Measurements from ENCODE around the gene BEST3.

Gene BEST3

GRCh38 chr12:69663726-69664125 lies 35.4 kb downstream of the BEST3 start:
- Histone ChIP-seq H3K36me3 (ENCODE audit: control insufficient read depth, insufficient read depth, low read length) (no peaks in the 10 kb centered on the region), H3K27ac (ENCODE audit: low read depth, low read length) (no peak overlapping the region), H3K9me3 (ENCODE audit: control insufficient read depth, insufficient read depth, low read depth, low read length) (no peaks in the 10 kb centered on the region), H3K4me3 (ENCODE audit: low read depth, low read length) (no peak overlapping the region), H3K4me1 (ENCODE audit: control insufficient read depth, insufficient read depth, low read length) (no peaks in the 10 kb centered on the region), H3K27me3 (ENCODE audit: control insufficient read depth, insufficient read depth, low read length) (no peaks in the 10 kb centered on the region), H3K9ac (ENCODE audit: low read length) (no peak overlapping the region)

GRCh38 chr12:69662764-69663163 lies 36.3 kb downstream of the BEST3 start:
- no peak overlapping the region for H3K4me3 ChIP-seq (ENCODE audit: low read depth, low read length)
- no peaks in the 10 kb centered on the region for H3K9me3 ChIP-seq (ENCODE audit: control insufficient read depth, insufficient read depth, low read depth, low read length)
- no peak overlapping the region for H3K27ac ChIP-seq (ENCODE audit: low read depth, low read length)
- H3K36me3 ChIP-seq (ENCODE audit: control insufficient read depth, insufficient read depth, low read length): no peaks in the 10 kb centered on the region
- no peak overlapping the region for H3K9ac ChIP-seq (ENCODE audit: low read length)
- H3K27me3 ChIP-seq (ENCODE audit: control insufficient read depth, insufficient read depth, low read length): no peaks in the 10 kb centered on the region
- H3K4me1 ChIP-seq (ENCODE audit: control insufficient read depth, insufficient read depth, low read length): no peaks in the 10 kb centered on the region; the same call in 1 of the 2 replicates

GRCh38 chr12:69661386-69661785 lies 37.7 kb downstream of the BEST3 start:
- no peaks in the 10 kb centered on the region for H3K36me3 ChIP-seq (ENCODE audit: control insufficient read depth, insufficient read depth, low read length)
- no peaks in the 10 kb centered on the region for H3K27me3 ChIP-seq (ENCODE audit: control insufficient read depth, insufficient read depth, low read length)
- peaks cover 4% of the 10 kb centered on the region; the same call in 1 of the 2 replicates for H3K4me1 ChIP-seq (ENCODE audit: control insufficient read depth, insufficient read depth, low read length)
- no peak overlapping the region for H3K4me3 ChIP-seq (ENCODE audit: low read depth, low read length)
- H3K9me3 ChIP-seq (ENCODE audit: control insufficient read depth, insufficient read depth, low read depth, low read length): no peaks in the 10 kb centered on the region
- H3K27ac ChIP-seq (ENCODE audit: low read depth, low read length): no peak overlapping the region
- H3K9ac ChIP-seq (ENCODE audit: low read length): no peak overlapping the region

GRCh38 chr12:69660164-69660863 lies 38.8 kb downstream of the BEST3 start:
- H3K9ac ChIP-seq (ENCODE audit: low read length): no peak overlapping the region
- H3K36me3 ChIP-seq (ENCODE audit: control insufficient read depth, insufficient read depth, low read length): no peaks in the 10 kb centered on the region
- peaks cover 4% of the 10 kb centered on the region; the same call in 1 of the 2 replicates for H3K4me1 ChIP-seq (ENCODE audit: control insufficient read depth, insufficient read depth, low read length)
- no peak overlapping the region for H3K4me3 ChIP-seq (ENCODE audit: low read depth, low read length)
- no peaks in the 10 kb centered on the region for H3K9me3 ChIP-seq (ENCODE audit: control insufficient read depth, insufficient read depth, low read depth, low read length)
- H3K27me3 ChIP-seq (ENCODE audit: control insufficient read depth, insufficient read depth, low read length): no peaks in the 10 kb centered on the region
- no peak overlapping the region for H3K27ac ChIP-seq (ENCODE audit: low read depth, low read length)

- no peak overlapping the region for H3K27ac ChIP-seq (ENCODE audit: low read depth, low read length)
- no peak overlapping the region for H3K4me3 ChIP-seq (ENCODE audit: low read depth, low read length)
- H3K9ac ChIP-seq (ENCODE audit: low read length): no peak overlapping the region
- peaks cover 4% of the 10 kb centered on the region; the same call in 1 of the 2 replicates for H3K4me1 ChIP-seq (ENCODE audit: control insufficient read depth, insufficient read depth, low read length)
- H3K9me3 ChIP-seq (ENCODE audit: control insufficient read depth, insufficient read depth, low read depth, low read length): no peaks in the 10 kb centered on the region
- no peaks in the 10 kb centered on the region for H3K27me3 ChIP-seq (ENCODE audit: control insufficient read depth, insufficient read depth, low read length)
- H3K36me3 ChIP-seq (ENCODE audit: control insufficient read depth, insufficient read depth, low read length): no peaks in the 10 kb centered on the region
Measured at GRCh38 chr12:69658203-69658602, 40.9 kb downstream of the BEST3 start.

GRCh38 chr12:69657376-69658137 lies 41.5 kb downstream of the BEST3 start:
- Histone ChIP-seq H3K36me3 (ENCODE audit: control insufficient read depth, insufficient read depth, low read length) (no peaks in the 10 kb centered on the region), H3K4me1 (ENCODE audit: control insufficient read depth, insufficient read depth, low read length) (peaks cover 4% of the 10 kb centered on the region; the same call in 1 of the 2 replicates), H3K9me3 (ENCODE audit: control insufficient read depth, insufficient read depth, low read depth, low read length) (no peaks in the 10 kb centered on the region), H3K27ac (ENCODE audit: low read depth, low read length) (no peak overlapping the region), H3K4me3 (ENCODE audit: low read depth, low read length) (no peak overlapping the region), H3K27me3 (ENCODE audit: control insufficient read depth, insufficient read depth, low read length) (no peaks in the 10 kb centered on the region), H3K9ac (ENCODE audit: low read length) (no peak overlapping the region)

GRCh38 chr12:69655616-69656340 lies 43.3 kb downstream of the BEST3 start:
- Histone ChIP-seq H3K36me3 (ENCODE audit: control insufficient read depth, insufficient read depth, low read length) (no peaks in the 10 kb centered on the region), H3K4me3 (ENCODE audit: low read depth, low read length) (no peak overlapping the region), H3K27me3 (ENCODE audit: control insufficient read depth, insufficient read depth, low read length) (no peaks in the 10 kb centered on the region), H3K4me1 (ENCODE audit: control insufficient read depth, insufficient read depth, low read length) (peaks cover 4% of the 10 kb centered on the region; the same call in 1 of the 2 replicates), H3K9ac (ENCODE audit: low read length) (no peak overlapping the region), H3K9me3 (ENCODE audit: control insufficient read depth, insufficient read depth, low read depth, low read length) (no peaks in the 10 kb centered on the region), H3K27ac (ENCODE audit: low read depth, low read length) (no peak overlapping the region)

- no peak overlapping the region for H3K27ac ChIP-seq (ENCODE audit: low read depth, low read length)
- H3K4me3 ChIP-seq (ENCODE audit: low read depth, low read length): no peak overlapping the region
- no peaks in the 10 kb centered on the region for H3K9me3 ChIP-seq (ENCODE audit: control insufficient read depth, insufficient read depth, low read depth, low read length)
- H3K36me3 ChIP-seq (ENCODE audit: control insufficient read depth, insufficient read depth, low read length): no peaks in the 10 kb centered on the region
- no peak overlapping the region for H3K9ac ChIP-seq (ENCODE audit: low read length)
- no peaks in the 10 kb centered on the region for H3K27me3 ChIP-seq (ENCODE audit: control insufficient read depth, insufficient read depth, low read length)
- peaks cover 4% of the 10 kb centered on the region; the same call in 1 of the 2 replicates for H3K4me1 ChIP-seq (ENCODE audit: control insufficient read depth, insufficient read depth, low read length)
Measured at GRCh38 chr12:69653703-69654102, 45.4 kb downstream of the BEST3 start.

- no peaks in the 10 kb centered on the region for H3K9me3 ChIP-seq (ENCODE audit: control insufficient read depth, insufficient read depth, low read depth, low read length)
- H3K9ac ChIP-seq (ENCODE audit: low read length): no peak overlapping the region
- H3K36me3 ChIP-seq (ENCODE audit: control insufficient read depth, insufficient read depth, low read length): no peaks in the 10 kb centered on the region
- H3K4me1 ChIP-seq (ENCODE audit: control insufficient read depth, insufficient read depth, low read length): no peaks in the 10 kb centered on the region
- H3K27me3 ChIP-seq (ENCODE audit: control insufficient read depth, insufficient read depth, low read length): no peaks in the 10 kb centered on the region
- H3K27ac ChIP-seq (ENCODE audit: low read depth, low read length): no peak overlapping the region
- no peak overlapping the region for H3K4me3 ChIP-seq (ENCODE audit: low read depth, low read length)
Measured at GRCh38 chr12:69651922-69652321, 47.2 kb downstream of the BEST3 start.

- Histone ChIP-seq H3K9ac (ENCODE audit: low read length) (no peak overlapping the region), H3K27me3 (ENCODE audit: control insufficient read depth, insufficient read depth, low read length) (no peaks in the 10 kb centered on the region), H3K4me3 (ENCODE audit: low read depth, low read length) (no peak overlapping the region), H3K4me1 (ENCODE audit: control insufficient read depth, insufficient read depth, low read length) (no peaks in the 10 kb centered on the region), H3K27ac (ENCODE audit: low read depth, low read length) (no peak overlapping the region), H3K36me3 (ENCODE audit: control insufficient read depth, insufficient read depth, low read length) (no peaks in the 10 kb centered on the region), H3K9me3 (ENCODE audit: control insufficient read depth, insufficient read depth, low read depth, low read length) (no peaks in the 10 kb centered on the region)
Measured at GRCh38 chr12:69649529-69649928, 49.6 kb downstream of the BEST3 start.

GRCh38 chr12:69648476-69648875 lies 50.6 kb downstream of the BEST3 start:
- no peaks in the 10 kb centered on the region for H3K36me3 ChIP-seq (ENCODE audit: control insufficient read depth, insufficient read depth, low read length)
- no peak overlapping the region for H3K27ac ChIP-seq (ENCODE audit: low read depth, low read length)
- no peaks in the 10 kb centered on the region for H3K9me3 ChIP-seq (ENCODE audit: control insufficient read depth, insufficient read depth, low read depth, low read length)
- H3K27me3 ChIP-seq (ENCODE audit: control insufficient read depth, insufficient read depth, low read length): no peaks in the 10 kb centered on the region
- H3K4me3 ChIP-seq (ENCODE audit: low read depth, low read length): no peak overlapping the region
- no peaks in the 10 kb centered on the region for H3K4me1 ChIP-seq (ENCODE audit: control insufficient read depth, insufficient read depth, low read length)
- no peak overlapping the region for H3K9ac ChIP-seq (ENCODE audit: low read length)
